LNCaP clone FGC (cell line): ENCODE data around the gene TMEM18.

Experiments used
- DNase-seq: peaks from one replicate; pipeline ENCODE4 v3.0.0-alpha.2; 2011; ENCODE audit warnings: low read depth
- H3K4me3 ChIP-seq: 2 replicates; pipeline ENCODE4 v1.5.1; 2011; ENCODE audit warnings: mild to moderate bottlenecking, low read depth, low read length, control low read depth
- CTCF ChIP-seq: IDR thresholded peaks from 2 replicates; pipeline ENCODE4 v1.5.1; 2012; ENCODE audit warnings: mild to moderate bottlenecking; ENCODE audit not compliant: control insufficient read depth, insufficient read depth; ENCODE audit errors: extremely low read depth

The TMEM18 gene

GRCh38 chr2:623130-623922 lies 53.9 kb downstream of the TMEM18 start:
- DNase-seq: no peak
- TF ChIP-seq CTCF: no peak
- H3K4me3 ChIP-seq: no peak overlapping the region

GRCh38 chr2:622357-622756 lies 54.8 kb downstream of the TMEM18 start:
- no peak overlapping the region for H3K4me3 ChIP-seq
- no peak for DNase-seq
- no peak for TF ChIP-seq CTCF

GRCh38 chr2:621303-622099 lies 55.7 kb downstream of the TMEM18 start:
- no peak for TF ChIP-seq CTCF
- no peak for DNase-seq
- no peak overlapping the region for H3K4me3 ChIP-seq

- DNase-seq: no peak
- no peak for TF ChIP-seq CTCF
- H3K4me3 ChIP-seq: no peak overlapping the region
Observed at GRCh38 chr2:620471-621302, 56.5 kb downstream of the TMEM18 start.

GRCh38 chr2:620004-620403 lies 57.2 kb downstream of the TMEM18 start:
- no peak overlapping the region for H3K4me3 ChIP-seq
- TF ChIP-seq CTCF: no peak
- no peak for DNase-seq

DNA sequence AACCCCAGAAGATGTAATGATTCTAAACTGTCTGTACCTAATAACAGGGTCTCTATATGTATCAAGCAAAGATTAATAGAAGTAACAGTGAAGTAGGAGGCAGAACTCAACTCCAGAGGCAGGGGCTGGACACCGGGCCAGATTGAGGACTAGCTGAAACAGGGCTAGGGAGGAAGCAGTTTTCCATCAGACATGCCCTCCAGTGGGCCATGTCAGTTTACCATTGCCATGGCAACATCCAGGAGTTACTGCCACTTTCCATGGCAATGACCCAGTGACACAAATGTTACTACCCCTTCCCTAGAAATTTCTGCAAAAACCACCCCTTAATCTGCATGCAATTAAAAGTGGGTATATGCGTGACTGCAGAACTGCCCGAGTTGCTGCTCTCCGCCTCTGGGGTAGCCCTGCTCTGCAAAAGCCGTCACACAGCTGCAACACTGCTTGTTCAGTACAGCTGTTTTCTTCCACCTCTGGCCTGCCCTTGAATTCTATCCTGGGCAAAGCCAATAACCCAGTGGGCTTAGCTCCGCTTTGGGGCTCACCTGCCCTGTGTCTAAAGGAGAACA lies 58.7 kb downstream of the TMEM18 start:
- DNase-seq: no peak
- no peak overlapping the region for H3K4me3 ChIP-seq
- no peak for TF ChIP-seq CTCF
